Measurements from ENCODE around the gene SYN1. TPM values are rescaled to one million over a fixed set of nuclear protein-coding genes. Genes with fewer than 3 reads are reported as not detected.

Gene SYN1
- total RNA-seq, 1 donor from 2014 or later: 14.7 TPM

GRCh38 chrX:47634871-47635575, 15.4 kb upstream of the SYN1 start:
- FAIRE-seq (no peak), DNase-seq (ENCODE audit: low spot score in 2 of 2) (no peak)

- no peak for FAIRE-seq
- DNase-seq (ENCODE audit: low spot score in 2 of 2): no peak
Measured at GRCh38 chrX:47633689-47634590, 14.3 kb upstream of the SYN1 start.

GRCh38 chrX:47632666-47633065, 13.0 kb upstream of the SYN1 start:
- no peak for DNase-seq (ENCODE audit: low spot score in 2 of 2)
- no peak for FAIRE-seq

- FAIRE-seq: no peak
- no peak for DNase-seq (ENCODE audit: low spot score in 2 of 2)
Measured at GRCh38 chrX:47631676-47632075, 12.0 kb upstream of the SYN1 start.

- DNase-seq (ENCODE audit: low spot score in 2 of 2) (no peak), FAIRE-seq (no peak)
Measured at GRCh38 chrX:47629419-47630200, 10.0 kb upstream of the SYN1 start, which contains the start of gene CFP. Gene CFP (minus strand): TSS chrX:47629930. CDS start chrX:47629844, 86 bp downstream.

GRCh38 chrX:47628982-47629381, 9.3 kb upstream of the SYN1 start:
- no peak for DNase-seq (ENCODE audit: low spot score in 2 of 2)
- no peak for FAIRE-seq

- DNase-seq (ENCODE audit: low spot score in 2 of 2): no peak
- no peak for FAIRE-seq
Measured at GRCh38 chrX:47625365-47625764, 5.7 kb upstream of the SYN1 start.

GRCh38 chrX:47623540-47624027, 3.9 kb upstream of the SYN1 start:
- peak in 1 of 2 donors; percentile 58 for DNase-seq (ENCODE audit: low spot score in 2 of 2)
- FAIRE-seq: no peak

- FAIRE-seq (no peak), DNase-seq (ENCODE audit: low spot score in 2 of 2) (no peak)
Measured at GRCh38 chrX:47621851-47622250, 2.2 kb upstream of the SYN1 start.

- DNase-seq (ENCODE audit: low spot score in 2 of 2) (no peak), FAIRE-seq (no peak)
Measured at GRCh38 chrX:47620303-47620685, 637 bp upstream of the SYN1 start.

GRCh38 chrX:47618923-47619485, 653 bp downstream of the SYN1 start:
- DNase-seq (ENCODE audit: low spot score in 2 of 2): no peak
- no peak for FAIRE-seq

- DNase-seq (ENCODE audit: low spot score in 2 of 2) (no peak), FAIRE-seq (no peak)
Measured at GRCh38 chrX:47614618-47615017, 5.0 kb downstream of the SYN1 start.

GRCh38 chrX:47613082-47613481, 6.6 kb downstream of the SYN1 start:
- DNase-seq (ENCODE audit: low spot score in 2 of 2): no peak
- FAIRE-seq: no peak

GRCh38 chrX:47612418-47612817, 7.2 kb downstream of the SYN1 start:
- FAIRE-seq (no peak), DNase-seq (ENCODE audit: low spot score in 2 of 2) (no peak)

- DNase-seq (ENCODE audit: low spot score in 2 of 2): no peak
- no peak for FAIRE-seq
Measured at GRCh38 chrX:47611926-47612325, 7.7 kb downstream of the SYN1 start.

GRCh38 chrX:47611489-47611888, 8.2 kb downstream of the SYN1 start:
- FAIRE-seq: no peak
- no peak for DNase-seq (ENCODE audit: low spot score in 2 of 2)

GRCh38 chrX:47610511-47610910, 9.1 kb downstream of the SYN1 start:
- no peak for DNase-seq (ENCODE audit: low spot score in 2 of 2)
- FAIRE-seq: no peak

- peak in 1 of 2 donors; percentile 22 for DNase-seq (ENCODE audit: low spot score in 2 of 2)
- no peak for FAIRE-seq
Measured at GRCh38 chrX:47608130-47608810, 11.4 kb downstream of the SYN1 start.

- FAIRE-seq (no peak), DNase-seq (ENCODE audit: low spot score in 2 of 2) (no peak)
Measured at GRCh38 chrX:47607091-47607490, 12.6 kb downstream of the SYN1 start.

- no peak for DNase-seq (ENCODE audit: low spot score in 2 of 2)
- FAIRE-seq: no peak
Measured at GRCh38 chrX:47605024-47605423, 14.6 kb downstream of the SYN1 start.
